Calu3 (cell line): ENCODE data around the gene SPAG16. TPM values are rescaled to one million over a fixed set of nuclear protein-coding genes. Genes with fewer than 3 reads are reported as not detected.

Experiments
- BruUV-seq: library from RNA; stranded (reverse); fragments of 400-500 nt; replicated peaks from 2 replicates; lab custom pipeline; 2021; lab: Mats Ljungman, UMichigan
- CTCF ChIA-PET: fragments of 300-600 bp; sonication (Branson Sonifier 250); formaldehyde crosslinking; loops from one replicate; lab custom pipeline; 2022; ENCODE audit warnings: antibody characterized with exemption; lab: Charles Lee
- DNase-seq: peaks from one replicate; pipeline ENCODE4 v3.0.0; 2022
- H3K27ac Mint-ChIP-seq: one replicate; pipeline ENCODE4 v1.8.0; 2022; ENCODE audit warnings: mixed read lengths; ENCODE audit not compliant: unreplicated experiment
- H3K27me3 Mint-ChIP-seq: one replicate; pipeline ENCODE4 v1.8.0; 2022; ENCODE audit warnings: mixed read lengths; ENCODE audit not compliant: unreplicated experiment
- H3K36me3 Mint-ChIP-seq: one replicate; pipeline ENCODE4 v1.8.0; 2022; ENCODE audit warnings: mild to moderate bottlenecking, moderate library complexity, mixed read lengths; ENCODE audit not compliant: insufficient read depth, unreplicated experiment
- H3K4me1 Mint-ChIP-seq: one replicate; pipeline ENCODE4 v1.8.0; 2022; ENCODE audit warnings: mild to moderate bottlenecking, low read depth, mixed read lengths; ENCODE audit not compliant: unreplicated experiment
- H3K4me3 Mint-ChIP-seq: one replicate; pipeline ENCODE4 v1.8.0; 2022; ENCODE audit warnings: mild to moderate bottlenecking, low read depth, moderate library complexity, mixed read lengths; ENCODE audit not compliant: unreplicated experiment
- H3K9me3 Mint-ChIP-seq: one replicate; pipeline ENCODE4 v1.8.0; 2022; ENCODE audit warnings: low read depth, mixed read lengths; ENCODE audit not compliant: unreplicated experiment
- intact Hi-C: fragments of 100-400 bp; cut with micrococcal nuclease; formaldehyde crosslinking; loops from one replicate; pipeline ENCODE4 v1.10.0; 2022; ENCODE audit not compliant: unreplicated experiment
- total RNA-seq: library from RNA; stranded (reverse); gene quantifications from 2 replicates; pipeline ENCODE4 v1.2.3, GENCODE V29; 2022
- TF ChIP-seq, protein P1 (sequence below): fragments of 200-600 bp; IDR thresholded peaks from one replicate; pipeline ENCODE4 v1.8.0; 2022; ENCODE audit warnings: antibody characterized with exemption; ENCODE audit not compliant: unreplicated experiment

SPAG16 gene
- total RNA-seq, 1 experiment from 2014 or later = 30.2 TPM

DNA sequence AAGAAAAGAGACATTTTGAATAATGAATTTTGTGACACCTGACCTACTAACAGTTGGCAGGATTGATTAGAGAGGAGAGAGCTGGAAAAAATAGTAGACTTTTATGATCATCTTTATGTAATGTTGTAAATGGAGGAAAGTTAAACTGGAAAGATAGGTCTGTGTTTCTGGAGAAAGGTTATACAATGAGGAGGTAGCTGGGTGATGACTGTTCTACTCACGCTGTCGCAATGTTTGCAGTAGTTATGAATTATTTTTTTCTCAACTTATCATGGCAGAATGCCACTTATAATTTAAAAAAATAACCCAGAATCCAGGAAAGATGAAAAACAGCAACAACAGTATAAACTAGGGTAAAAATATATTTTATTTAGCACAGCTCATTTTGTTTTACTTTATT, 364.9 kb downstream of the SPAG16 start:
- DNase-seq = no peak
- Mint-ChIP-seq H3K27me3 (no peaks in the 10 kb centered on the region), H3K36me3 (no peaks in the 10 kb centered on the region), H3K4me1 (no peaks in the 10 kb centered on the region), H3K9me3 (peaks cover 2% of the 10 kb centered on the region), H3K4me3 (no peak overlapping the region), H3K27ac (no peak overlapping the region)
- intact Hi-C loops = no loop called here
- BruUV-seq = no TSS peak
- TF ChIP-seq, protein P1, sequence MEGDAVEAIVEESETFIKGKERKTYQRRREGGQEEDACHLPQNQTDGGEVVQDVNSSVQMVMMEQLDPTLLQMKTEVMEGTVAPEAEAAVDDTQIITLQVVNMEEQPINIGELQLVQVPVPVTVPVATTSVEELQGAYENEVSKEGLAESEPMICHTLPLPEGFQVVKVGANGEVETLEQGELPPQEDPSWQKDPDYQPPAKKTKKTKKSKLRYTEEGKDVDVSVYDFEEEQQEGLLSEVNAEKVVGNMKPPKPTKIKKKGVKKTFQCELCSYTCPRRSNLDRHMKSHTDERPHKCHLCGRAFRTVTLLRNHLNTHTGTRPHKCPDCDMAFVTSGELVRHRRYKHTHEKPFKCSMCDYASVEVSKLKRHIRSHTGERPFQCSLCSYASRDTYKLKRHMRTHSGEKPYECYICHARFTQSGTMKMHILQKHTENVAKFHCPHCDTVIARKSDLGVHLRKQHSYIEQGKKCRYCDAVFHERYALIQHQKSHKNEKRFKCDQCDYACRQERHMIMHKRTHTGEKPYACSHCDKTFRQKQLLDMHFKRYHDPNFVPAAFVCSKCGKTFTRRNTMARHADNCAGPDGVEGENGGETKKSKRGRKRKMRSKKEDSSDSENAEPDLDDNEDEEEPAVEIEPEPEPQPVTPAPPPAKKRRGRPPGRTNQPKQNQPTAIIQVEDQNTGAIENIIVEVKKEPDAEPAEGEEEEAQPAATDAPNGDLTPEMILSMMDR = no peak
- CTCF ChIA-PET = no interaction called here

DNA sequence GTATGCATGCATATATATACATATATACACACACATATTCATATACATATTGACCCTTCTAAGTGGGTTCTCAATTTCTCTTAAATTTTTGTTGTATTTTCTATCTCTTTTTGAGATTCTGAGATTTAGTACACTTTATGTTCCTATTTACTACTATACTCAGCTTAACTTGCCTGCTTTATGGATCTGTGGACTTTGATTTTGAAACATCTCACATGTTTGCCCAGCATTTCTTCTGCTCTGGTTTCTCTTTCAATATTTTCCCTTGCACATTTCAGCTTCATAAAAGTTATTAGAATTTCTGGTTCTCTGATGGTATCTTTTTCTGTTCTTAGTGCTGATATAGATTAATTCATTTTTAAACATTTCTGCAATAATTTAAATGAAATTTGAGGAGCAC, 380.6 kb downstream of the SPAG16 start:
- no peak for DNase-seq
- Mint-ChIP-seq H3K9me3 (peaks cover 5% of the 10 kb centered on the region), H3K36me3 (no peaks in the 10 kb centered on the region), H3K27ac (no peak overlapping the region), H3K4me1 (no peaks in the 10 kb centered on the region), H3K4me3 (no peak overlapping the region), H3K27me3 (no peaks in the 10 kb centered on the region)
- TF ChIP-seq, protein P1 = no peak
- intact Hi-C loops = no loop called here
- BruUV-seq = no TSS peak
- CTCF ChIA-PET = no interaction called here

DNA sequence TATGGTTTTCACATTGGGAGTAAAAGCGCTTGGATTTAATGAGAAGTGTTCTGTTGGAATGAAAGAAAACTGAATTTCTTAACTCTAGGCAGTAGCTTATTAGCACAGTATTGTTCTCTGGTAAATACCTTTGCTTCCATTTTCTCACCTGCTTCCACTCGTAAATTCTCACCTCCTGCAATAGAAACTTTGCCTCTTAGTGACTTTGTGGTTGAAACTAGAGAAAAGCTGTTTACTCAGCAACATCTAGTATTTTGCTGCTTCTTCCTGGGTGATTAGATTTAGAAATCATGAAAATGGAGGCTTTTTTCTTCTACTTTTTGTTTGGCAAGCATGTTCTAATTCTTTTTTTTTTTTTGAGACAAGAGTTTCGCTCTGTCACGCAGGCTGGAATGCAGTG, 385.4 kb downstream of the SPAG16 start:
- Mint-ChIP-seq H3K4me1 (no peaks in the 10 kb centered on the region), H3K9me3 (peaks cover 9% of the 10 kb centered on the region), H3K27me3 (no peaks in the 10 kb centered on the region), H3K36me3 (no peaks in the 10 kb centered on the region), H3K27ac (no peak overlapping the region), H3K4me3 (no peak overlapping the region)
- DNase-seq = no peak
- no TSS peak for BruUV-seq
- intact Hi-C loops = no loop called here
- TF ChIP-seq, protein P1 = no peak
- CTCF ChIA-PET = no interaction called here

DNA sequence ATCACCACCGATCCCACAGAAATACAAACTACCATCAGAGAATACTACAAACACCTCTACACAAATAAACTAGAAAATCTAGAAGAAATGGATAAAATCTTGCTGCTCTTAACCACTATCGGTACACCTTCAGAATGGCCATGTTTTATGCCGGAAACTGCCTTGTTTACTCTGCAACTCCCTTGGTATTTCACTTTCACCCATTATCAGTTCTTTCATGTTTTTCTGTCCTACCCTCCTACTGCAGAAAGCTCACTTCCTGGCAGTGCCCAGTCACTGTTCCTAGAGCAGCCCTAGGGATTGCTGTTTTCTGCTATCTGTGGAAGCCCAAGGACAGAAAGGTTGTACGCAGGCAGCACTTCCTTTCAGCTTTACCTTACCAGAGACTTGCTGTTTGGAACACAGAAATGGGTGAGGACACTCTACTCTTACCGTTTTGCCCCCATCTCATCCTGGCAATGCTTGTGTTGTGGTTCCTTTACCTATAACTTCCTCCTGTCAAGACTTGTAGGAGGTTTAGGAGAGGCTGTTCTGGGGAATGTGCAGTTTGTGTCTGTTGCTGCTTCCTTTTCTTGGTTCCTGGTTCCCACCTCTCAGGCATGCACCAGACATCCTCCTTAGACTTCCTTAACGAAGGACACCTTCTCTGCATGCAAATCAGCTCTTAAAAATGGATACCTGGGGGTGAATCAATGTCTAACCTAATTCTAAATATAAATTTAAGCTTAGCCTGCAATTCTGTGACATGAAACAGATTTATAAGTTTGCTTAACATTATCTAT, 394.4 kb downstream of the SPAG16 start:
- DNase-seq = no peak
- TF ChIP-seq, protein P1 = no peak
- Mint-ChIP-seq H3K27me3 (no peaks in the 10 kb centered on the region), H3K27ac (no peak overlapping the region), H3K9me3 (peaks cover 2% of the 10 kb centered on the region), H3K4me3 (no peak overlapping the region), H3K36me3 (no peaks in the 10 kb centered on the region), H3K4me1 (no peaks in the 10 kb centered on the region)
- CTCF ChIA-PET = no interaction called here
- intact Hi-C loops = no loop called here
- BruUV-seq = no TSS peak
